Liver (tissue), 9 donors: ENCODE measurements around the gene PELI1. TPM values are rescaled to one million over a fixed set of nuclear protein-coding genes. Genes with fewer than 3 reads are reported as not detected.

ENCODE experiments used
- DNase-seq: peaks from one replicate; pipeline ENCODE4 v3.0.0-alpha.2; 2017; ENCODE audit warnings: low spot score
- H3K27ac ChIP-seq, 2 donors: one replicate each; pipeline ENCODE4 v1.7.0; 2013; ENCODE audit warnings: inconsistent platforms in 2 of 2, low read length in 2 of 2, control low read depth in 1 of 2, low read depth in 1 of 2, mild to moderate bottlenecking in 1 of 2
- H3K27me3 ChIP-seq, 4 donors: one replicate each; pipeline versions ENCODE4 v1.6.1 to v1.7.0; 2013; ENCODE audit warnings: low read length in 3 of 4, inconsistent platforms in 1 of 4, mild to moderate bottlenecking in 1 of 4, moderate library complexity in 1 of 4; ENCODE audit not compliant: control insufficient read depth in 4 of 4, insufficient read depth in 4 of 4
- H3K36me3 ChIP-seq, 4 donors: one replicate each; pipeline versions ENCODE4 v1.6.1 to v1.7.0; 2013; ENCODE audit warnings: low read length in 3 of 4, mild to moderate bottlenecking in 3 of 4, low read depth in 1 of 4, moderate library complexity in 1 of 4; ENCODE audit not compliant: control insufficient read depth in 4 of 4, insufficient read depth in 3 of 4
- H3K4me1 ChIP-seq, 4 donors: one replicate each; pipeline versions ENCODE4 v1.6.1 to v1.7.0; 2013; ENCODE audit warnings: low read length in 3 of 4, mild to moderate bottlenecking in 3 of 4, moderate library complexity in 1 of 4; ENCODE audit not compliant: control insufficient read depth in 4 of 4, insufficient read depth in 4 of 4
- H3K4me3 ChIP-seq, 3 donors: one replicate each; pipeline versions ENCODE4 v1.6.1 to v1.7.0; 2013; ENCODE audit warnings: low read length in 3 of 3, control low read depth in 1 of 3, low read depth in 1 of 3, mild to moderate bottlenecking in 1 of 3
- H3K9ac ChIP-seq, 2 donors: one replicate each; pipeline ENCODE4 v1.7.0; 2013; ENCODE audit warnings: low read length in 2 of 2, mild to moderate bottlenecking in 2 of 2, moderate library complexity in 2 of 2, control low read depth in 1 of 2, low read depth in 1 of 2
- H3K9me3 ChIP-seq, 4 donors: one replicate each; pipeline versions ENCODE4 v1.6.1 to v1.7.0; 2013; ENCODE audit warnings: low read length in 3 of 4; ENCODE audit not compliant: control insufficient read depth in 4 of 4
- CTCF ChIP-seq: fragments of 150-350 bp; IDR thresholded peaks from 2 replicates; pipeline ENCODE4 v1.5.1; 2017; ENCODE audit warnings: improper control_type of control experiment, low read depth, low read length; ENCODE audit not compliant: missing input control
- EGR1 ChIP-seq, 2 donors: IDR thresholded peaks; 2 replicates each; pipeline ENCODE4 v1.6.1; 2016 to 2018; ENCODE audit warnings: antibody characterized with exemption in 2 of 2, low read depth in 2 of 2
- FOXA1 ChIP-seq: IDR thresholded peaks from 2 replicates; pipeline ENCODE4 v1.6.1; 2016; ENCODE audit warnings: antibody characterized with exemption
- FOXA2 ChIP-seq: IDR thresholded peaks from 2 replicates; pipeline ENCODE4 v1.6.1; 2016; ENCODE audit warnings: antibody characterized with exemption
- GABPA ChIP-seq, 2 donors: IDR thresholded peaks in 1 of 2; conservative IDR thresholded peaks in 1 of 2; 2 replicates each; pipeline ENCODE4 v1.6.1; 2016; ENCODE audit warnings: antibody characterized with exemption in 2 of 2, mild to moderate bottlenecking in 1 of 2, moderate library complexity in 1 of 2
- HNF4A ChIP-seq, 2 donors: conservative IDR thresholded peaks; 2 replicates each; pipeline ENCODE4 v1.6.1; 2016; ENCODE audit warnings: antibody characterized with exemption in 2 of 2, mild to moderate bottlenecking in 2 of 2
- HNF4G ChIP-seq: IDR thresholded peaks from 2 replicates; pipeline ENCODE4 v1.6.1; 2016; ENCODE audit warnings: antibody characterized with exemption
- JUND ChIP-seq, 2 donors: IDR thresholded peaks; 2 replicates each; pipeline ENCODE4 v1.6.1; 2016; ENCODE audit warnings: antibody characterized with exemption in 2 of 2
- MAX ChIP-seq: IDR thresholded peaks from 2 replicates; pipeline ENCODE4 v1.6.1; 2016; ENCODE audit warnings: antibody characterized with exemption
- NR2F2 ChIP-seq: IDR thresholded peaks from 2 replicates; pipeline ENCODE4 v1.6.1; 2016; ENCODE audit warnings: antibody characterized with exemption
- RAD21 ChIP-seq, 2 donors: IDR thresholded peaks; 2 replicates each; pipeline ENCODE4 v1.6.1; 2016; ENCODE audit warnings: antibody characterized with exemption in 2 of 2, mild to moderate bottlenecking in 2 of 2
- REST ChIP-seq: IDR thresholded peaks from 2 replicates; pipeline ENCODE4 v1.6.1; 2016; ENCODE audit warnings: antibody characterized with exemption, mild to moderate bottlenecking
- RXRA ChIP-seq, 2 donors: IDR thresholded peaks; 2 replicates each; pipeline ENCODE4 v1.6.1; 2017 to 2018; ENCODE audit warnings: antibody characterized with exemption in 2 of 2, mild to moderate bottlenecking in 1 of 2
- SP1 ChIP-seq: IDR thresholded peaks from 2 replicates; pipeline ENCODE4 v1.6.1; 2018; ENCODE audit warnings: antibody characterized with exemption, mild to moderate bottlenecking
- TAF1 ChIP-seq: conservative IDR thresholded peaks from 2 replicates; pipeline ENCODE4 v1.6.1; 2016; ENCODE audit warnings: antibody characterized with exemption, mild to moderate bottlenecking
- YY1 ChIP-seq: IDR thresholded peaks from 2 replicates; pipeline ENCODE4 v1.6.1; 2016; ENCODE audit warnings: antibody characterized with exemption, mild to moderate bottlenecking
- ZBTB33 ChIP-seq: IDR thresholded peaks from 2 replicates; pipeline ENCODE4 v1.6.1; 2016; ENCODE audit warnings: antibody characterized with exemption
- WGBS: extraction: QIAGEN DNeasy Blood & Tissue Kit; methylation state at CpG from one replicate; pipeline ENCODE4 v1.1.7; 2013; 5-methylcytosine and 5-hydroxymethylcytosine counted together
- polyA plus RNA-seq, 2 donors: library from polyadenylated mRNA; stranded (reverse) in 1 of 2; unstranded in 1 of 2; fragments of 200-250 nt in 1 of 2; fragments of >200 nt in 1 of 2; fragmentation: Nextera tagmentation in 1 of 2; extraction: Ambion mirVana in 1 of 2; gene quantifications; one replicate each; pipeline versions ENCODE4 v1.2.1 to v1.2.3, GENCODE V29; 2013 to 2015
- total RNA-seq, 2 donors: library from RNA; depleted of rRNA; stranded (reverse); fragments of >200 nt; gene quantifications; one replicate each; pipeline ENCODE4 v1.2.3, GENCODE V29; 2014
- TF ChIP-seq, protein P1 (sequence below): IDR thresholded peaks from 2 replicates; pipeline ENCODE4 v1.6.1; 2016; ENCODE audit warnings: antibody characterized with exemption
- donor health status: healthy.
- donor health status: healthy.
- donor health status: healthy.
- donor health status: healthy.
- donor health status: healthy.

The PELI1 gene
- total and polyA plus RNA-seq, 4 donors, result 4.5 to 21.3 (median 7.4) TPM

DNA sequence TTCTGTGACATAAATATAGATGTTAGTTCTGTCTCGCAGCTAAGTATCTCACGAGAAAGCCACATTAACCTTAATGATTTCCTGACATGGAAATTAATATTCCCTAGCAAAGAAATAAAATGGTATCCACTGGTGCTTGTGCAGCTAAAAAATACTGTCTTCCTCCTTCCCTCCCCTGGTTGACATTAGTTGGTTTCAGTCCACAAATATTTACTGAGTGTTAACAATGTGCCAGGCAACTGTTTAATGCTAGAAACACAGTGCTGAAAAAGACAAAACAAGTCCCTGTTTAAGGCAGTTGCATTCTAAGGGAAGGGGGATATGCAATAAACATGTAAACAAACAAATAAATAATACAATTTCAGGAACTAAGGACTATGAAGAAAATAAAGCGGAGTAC is 80.8 kb downstream of the PELI1 start:
- no peak overlapping the region for H3K27ac ChIP-seq
- TF ChIP-seq SP1 (no peak), NR2F2 (no peak), JUND (IDR thresholded peaks at IDR 0.05) (no peak)
- no peak overlapping the region for H3K9ac ChIP-seq
- 88% methylated on average over 3 of the region's 3 CpGs for WGBS
- no peak for DNase-seq
- H3K4me1 ChIP-seq, result no peaks in the 10 kb centered on the region
- no peak overlapping the region for H3K4me3 ChIP-seq
- H3K36me3 ChIP-seq, result no peaks in the 10 kb centered on the region
- H3K9me3 ChIP-seq, result no peaks in the 10 kb centered on the region
- no peaks in the 10 kb centered on the region for H3K27me3 ChIP-seq

DNA sequence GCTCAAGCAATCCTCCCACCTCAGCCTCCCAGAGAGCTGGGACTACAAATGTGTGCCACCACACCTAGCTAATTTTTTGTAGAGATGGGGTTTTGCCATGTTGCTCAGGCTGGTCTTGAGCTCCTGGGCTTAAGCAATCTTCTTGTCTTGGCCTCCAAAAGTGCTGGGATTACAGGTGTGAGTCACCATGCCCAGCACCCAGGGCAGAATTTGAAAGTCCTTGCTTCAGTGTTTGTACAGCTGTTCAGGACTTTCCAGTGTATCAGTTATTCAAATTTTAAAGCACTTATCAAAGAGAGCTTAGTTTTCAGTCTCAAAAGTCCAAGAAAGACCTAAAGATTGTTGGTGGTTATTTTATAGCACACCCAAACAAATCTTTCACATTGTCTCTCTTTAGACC is 81.4 kb downstream of the PELI1 start:
- DNase-seq, result no peak
- H3K27ac ChIP-seq, result no peak overlapping the region
- TF ChIP-seq RXRA (IDR thresholded peaks at IDR 0.05), result no peak
- TF ChIP-seq, protein P1, sequence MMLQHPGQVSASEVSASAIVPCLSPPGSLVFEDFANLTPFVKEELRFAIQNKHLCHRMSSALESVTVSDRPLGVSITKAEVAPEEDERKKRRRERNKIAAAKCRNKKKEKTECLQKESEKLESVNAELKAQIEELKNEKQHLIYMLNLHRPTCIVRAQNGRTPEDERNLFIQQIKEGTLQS, result no peak
- no peak for TF ChIP-seq ZBTB33
- TF ChIP-seq HNF4A (conservative IDR thresholded peaks at IDR 0.05), result no peak
- TF ChIP-seq NR2F2, result no peak
- no peak for TF ChIP-seq JUND (IDR thresholded peaks at IDR 0.05)
- TF ChIP-seq EGR1 (IDR thresholded peaks at IDR 0.05; ENCODE audit: low read depth in 2 of 2), result no peak
- TF ChIP-seq GABPA (IDR thresholded peaks at IDR 0.05 in 1 of 2, conservative IDR thresholded peaks at IDR 0.05 in 1 of 2), result no peak
- TF ChIP-seq FOXA2, result no peak
- TF ChIP-seq YY1, result no peak
- no peak for TF ChIP-seq REST
- TF ChIP-seq MAX, result no peak
- TF ChIP-seq RAD21 (IDR thresholded peaks at IDR 0.05), result no peak
- TF ChIP-seq TAF1, result no peak
- no peak for TF ChIP-seq CTCF
- TF ChIP-seq FOXA1, result no peak
- no peak for TF ChIP-seq HNF4G
- no peak for TF ChIP-seq SP1

More for the DNA sequence above, 81.4 kb downstream of the PELI1 start:
- Histone ChIP-seq H3K9me3 (no peaks in the 10 kb centered on the region), H3K4me1 (no peaks in the 10 kb centered on the region), H3K9ac (no peak overlapping the region), H3K27me3 (no peaks in the 10 kb centered on the region), H3K36me3 (no peaks in the 10 kb centered on the region), H3K4me3 (no peak overlapping the region)
